ENCODE results near the gene PARD6G.

PARD6G gene

DNA sequence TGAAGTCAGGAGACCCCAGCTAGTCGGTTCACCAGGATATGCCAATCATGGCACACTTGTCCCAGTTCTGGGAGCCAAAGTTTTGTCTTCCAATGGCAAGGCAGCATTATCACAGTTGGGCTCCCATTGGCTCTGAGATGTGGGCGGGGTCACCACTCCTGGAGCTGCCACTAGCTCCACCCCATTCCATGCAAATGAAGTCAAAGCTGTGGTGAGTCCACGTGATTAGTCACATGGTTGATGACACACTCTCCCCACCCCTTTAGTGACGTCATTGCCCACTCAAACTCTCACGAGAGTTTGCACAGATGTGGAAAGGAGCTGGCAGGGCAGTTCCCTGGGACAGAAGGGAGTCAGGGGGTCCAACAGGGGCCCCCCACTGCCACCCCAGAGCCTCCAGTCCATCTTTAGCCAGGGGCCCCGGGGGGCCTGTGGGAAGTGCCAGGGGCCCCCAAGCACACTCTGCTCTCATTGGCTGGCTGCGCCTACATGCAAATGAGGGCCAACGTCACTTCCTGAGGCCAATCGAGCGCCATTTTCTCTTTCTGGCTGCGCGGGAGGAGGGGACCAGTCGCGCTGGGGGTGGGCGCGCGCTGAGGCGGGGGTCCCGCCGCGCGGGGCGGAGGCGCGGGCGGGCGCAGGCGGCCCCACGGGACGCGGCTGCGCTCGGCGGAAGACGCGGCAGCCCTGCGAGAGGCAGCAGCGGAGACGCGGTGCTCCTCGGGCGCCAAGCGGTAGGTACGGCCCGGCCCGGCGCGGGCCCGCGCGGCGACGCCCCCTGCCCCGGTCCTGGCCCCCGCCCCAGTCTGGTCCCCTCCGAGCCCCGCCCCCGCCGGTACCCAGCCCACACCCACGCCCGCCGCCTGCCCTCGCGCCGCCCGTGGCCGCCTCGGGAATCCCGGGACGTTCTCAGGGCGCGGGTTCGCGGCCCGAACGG lies 138.3 kb downstream of the PARD6G start, which contains the start of gene ADNP2:
ADNP2 (plus strand) TSS at position 524 of the 937 bp plus-strand sequence. CDS start 8,281 bp downstream, outside the sequence.
- DNase-seq (ENCODE audit: low read depth), result peak; percentile 76

DNA sequence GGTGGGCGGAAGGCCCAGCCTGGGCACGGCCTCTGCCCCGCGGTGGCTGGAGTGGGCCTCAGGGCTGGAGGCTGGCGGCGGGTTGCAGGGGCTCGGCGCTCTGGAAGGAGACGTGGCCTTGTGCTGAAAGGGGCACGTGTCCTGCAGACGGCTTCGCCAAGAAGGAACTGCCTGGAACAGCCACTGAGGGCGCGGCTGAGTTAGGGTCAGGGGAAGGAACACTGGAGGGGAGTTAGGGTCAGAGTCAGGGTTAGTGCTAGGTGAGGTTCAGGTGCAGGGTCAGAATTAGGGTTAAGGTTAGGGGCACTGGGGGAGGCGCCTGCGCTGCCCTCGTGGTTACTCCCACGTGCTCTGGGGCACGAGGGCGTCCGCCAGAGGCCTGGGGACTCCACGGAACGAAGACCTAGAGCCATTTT lies 139.2 kb downstream of the PARD6G start:
- DNase-seq (ENCODE audit: low read depth), result no peak

DNA sequence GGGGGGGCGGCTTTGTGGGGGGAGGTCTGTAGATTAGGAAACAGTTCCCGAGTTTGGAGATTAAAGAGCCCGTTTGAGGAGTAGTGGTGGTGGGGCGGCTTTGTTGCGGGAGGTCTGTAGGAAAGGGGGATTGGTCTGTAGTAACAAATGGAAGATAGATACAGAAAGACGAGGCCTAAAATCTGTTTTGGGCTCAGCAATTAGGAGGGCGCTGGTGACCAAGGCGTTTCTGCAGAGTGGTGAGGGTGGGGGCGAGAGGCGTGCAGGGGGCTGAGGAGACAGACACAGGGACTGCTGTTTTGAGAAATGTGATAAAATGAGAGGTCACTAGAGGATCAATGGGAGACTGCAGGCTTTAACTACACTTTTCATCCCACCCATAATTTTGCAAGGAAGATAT lies 139.9 kb downstream of the PARD6G start:
- no peak for DNase-seq (ENCODE audit: low read depth)
